Esophagus squamous epithelium (tissue), 5 donors: Measurements from ENCODE around the gene GLRA3. TPM values are rescaled to one million over a fixed set of nuclear protein-coding genes. Genes with fewer than 3 reads are reported as not detected.

Experiments used
- DNase-seq: peaks from one replicate; lab custom pipeline; 2025; lab: John Stamatoyannopoulos, UW
- H3K27ac ChIP-seq, 4 donors: fragments of 200-600 bp; sonication (generic); one replicate each; pipeline ENCODE4 v1.5.1; 2016 to 2019; ENCODE audit warnings: mild to moderate bottlenecking in 1 of 4
- H3K27me3 ChIP-seq, 4 donors: fragments of 200-600 bp; sonication (generic); 1 replicate in 3 of 4; 2 replicates in 1 of 4; pipeline versions ENCODE4 v1.5.1 to v1.6.0; 2017 to 2021; ENCODE audit warnings: antibody characterized with exemption in 1 of 4
- H3K36me3 ChIP-seq, 3 donors: fragments of 200-600 bp; sonication (generic); one replicate each; pipeline ENCODE4 v1.5.1; 2016 to 2019
- H3K4me1 ChIP-seq, 3 donors: fragments of 200-600 bp; sonication (generic); one replicate each; pipeline ENCODE4 v1.5.1; 2017 to 2019
- H3K4me3 ChIP-seq, 4 donors: fragments of 200-600 bp; sonication (generic); 1 replicate in 3 of 4; 2 replicates in 1 of 4; pipeline ENCODE4 v1.5.1; 2016 to 2019; ENCODE audit warnings: mild to moderate bottlenecking in 2 of 4, moderate library complexity in 1 of 4
- H3K9me3 ChIP-seq, 3 donors: fragments of 200-600 bp; sonication (generic); one replicate each; pipeline ENCODE4 v1.5.1; 2016 to 2019
- POLR2A ChIP-seq, 4 donors: fragments of 450-650 bp; IDR thresholded peaks; one replicate each; pipeline ENCODE4 v1.6.1; 2017; ENCODE audit warnings: antibody characterized with exemption in 4 of 4, mild to moderate bottlenecking in 4 of 4, moderate library complexity in 3 of 4
- WGBS, 2 donors: methylation state at CpG; one replicate each; pipeline ENCODE4 v1.1.5; 2018; 5-methylcytosine and 5-hydroxymethylcytosine counted together
- intact Hi-C: fragments of 100-400 bp; cut with DNase I; formaldehyde crosslinking; loops from one replicate; pipeline ENCODE4 v1.15.0; 2022
- total RNA-seq, 4 donors: library from RNA; depleted of rRNA; stranded (reverse); fragments of >200 nt; gene quantifications; one replicate each; pipeline ENCODE4 v1.1.0, GENCODE V29; 2016
- TF ChIP-seq, protein P1 (sequence below), 6 experiments: fragments of 450-650 bp in 4 of 6; fragments of 200-600 bp in 2 of 6; sonication (generic) in 2 of 6; IDR thresholded peaks; one replicate each; pipeline ENCODE4 v1.5.1; 2016 to 2019; ENCODE audit warnings: antibody characterized with exemption in 6 of 6, mild to moderate bottlenecking in 4 of 6, moderate library complexity in 4 of 6
- donor health status: DM: yes; HTN: yes; CAD: no.

The GLRA3 gene
- total RNA-seq, 4 donors from 2014 or later, result not detected

DNA sequence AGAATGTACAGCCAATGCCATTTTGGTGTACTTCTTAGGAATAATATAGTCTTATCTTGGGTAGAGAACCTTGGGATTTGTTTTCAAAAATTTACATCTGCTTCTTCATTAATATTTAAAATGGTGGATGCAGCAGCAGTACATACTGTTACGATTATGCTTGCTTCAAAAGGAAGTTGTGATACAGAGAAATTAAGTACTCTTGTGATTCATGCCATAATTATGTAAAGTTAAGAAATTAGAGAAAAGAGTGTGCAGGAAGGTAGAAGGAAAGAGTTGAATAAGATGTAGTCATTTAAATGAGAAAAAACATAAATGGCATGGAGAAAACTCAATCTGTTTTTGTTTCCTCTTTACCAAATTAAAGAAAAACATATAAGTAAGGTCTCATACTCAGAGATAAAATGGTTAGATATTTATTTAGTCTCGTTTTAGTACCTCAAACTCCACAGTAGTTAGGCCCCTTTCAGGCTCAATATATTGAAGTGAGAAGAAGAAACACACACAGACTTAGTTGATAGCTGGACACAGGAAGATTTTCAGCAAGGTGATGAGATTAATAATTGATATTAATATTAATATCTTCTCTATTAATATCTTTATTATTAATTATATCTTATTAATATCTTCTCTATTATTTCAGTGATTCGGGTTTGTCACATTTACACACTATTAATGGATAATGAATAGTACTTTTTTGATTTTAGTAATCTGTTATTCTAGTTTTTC lies 236.6 kb downstream of the GLRA3 start:
- H3K27ac ChIP-seq, result no peak overlapping the region
- intact Hi-C loops, result no loop called here
- H3K27me3 ChIP-seq, result no peaks in the 10 kb centered on the region
- H3K4me1 ChIP-seq, result no peaks in the 10 kb centered on the region
- TF ChIP-seq, protein P1, sequence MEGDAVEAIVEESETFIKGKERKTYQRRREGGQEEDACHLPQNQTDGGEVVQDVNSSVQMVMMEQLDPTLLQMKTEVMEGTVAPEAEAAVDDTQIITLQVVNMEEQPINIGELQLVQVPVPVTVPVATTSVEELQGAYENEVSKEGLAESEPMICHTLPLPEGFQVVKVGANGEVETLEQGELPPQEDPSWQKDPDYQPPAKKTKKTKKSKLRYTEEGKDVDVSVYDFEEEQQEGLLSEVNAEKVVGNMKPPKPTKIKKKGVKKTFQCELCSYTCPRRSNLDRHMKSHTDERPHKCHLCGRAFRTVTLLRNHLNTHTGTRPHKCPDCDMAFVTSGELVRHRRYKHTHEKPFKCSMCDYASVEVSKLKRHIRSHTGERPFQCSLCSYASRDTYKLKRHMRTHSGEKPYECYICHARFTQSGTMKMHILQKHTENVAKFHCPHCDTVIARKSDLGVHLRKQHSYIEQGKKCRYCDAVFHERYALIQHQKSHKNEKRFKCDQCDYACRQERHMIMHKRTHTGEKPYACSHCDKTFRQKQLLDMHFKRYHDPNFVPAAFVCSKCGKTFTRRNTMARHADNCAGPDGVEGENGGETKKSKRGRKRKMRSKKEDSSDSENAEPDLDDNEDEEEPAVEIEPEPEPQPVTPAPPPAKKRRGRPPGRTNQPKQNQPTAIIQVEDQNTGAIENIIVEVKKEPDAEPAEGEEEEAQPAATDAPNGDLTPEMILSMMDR (IDR thresholded peaks at IDR 0.05), result no peak
- TF ChIP-seq POLR2A (IDR thresholded peaks at IDR 0.05), result no peak
- no peak overlapping the region for H3K4me3 ChIP-seq
- H3K36me3 ChIP-seq, result no peaks in the 10 kb centered on the region
- no peaks in the 10 kb centered on the region for H3K9me3 ChIP-seq
- DNase-seq, result no peak
- 59 to 76% methylated on average over 3 of the region's 3 CpGs for WGBS, 2 donors

DNA sequence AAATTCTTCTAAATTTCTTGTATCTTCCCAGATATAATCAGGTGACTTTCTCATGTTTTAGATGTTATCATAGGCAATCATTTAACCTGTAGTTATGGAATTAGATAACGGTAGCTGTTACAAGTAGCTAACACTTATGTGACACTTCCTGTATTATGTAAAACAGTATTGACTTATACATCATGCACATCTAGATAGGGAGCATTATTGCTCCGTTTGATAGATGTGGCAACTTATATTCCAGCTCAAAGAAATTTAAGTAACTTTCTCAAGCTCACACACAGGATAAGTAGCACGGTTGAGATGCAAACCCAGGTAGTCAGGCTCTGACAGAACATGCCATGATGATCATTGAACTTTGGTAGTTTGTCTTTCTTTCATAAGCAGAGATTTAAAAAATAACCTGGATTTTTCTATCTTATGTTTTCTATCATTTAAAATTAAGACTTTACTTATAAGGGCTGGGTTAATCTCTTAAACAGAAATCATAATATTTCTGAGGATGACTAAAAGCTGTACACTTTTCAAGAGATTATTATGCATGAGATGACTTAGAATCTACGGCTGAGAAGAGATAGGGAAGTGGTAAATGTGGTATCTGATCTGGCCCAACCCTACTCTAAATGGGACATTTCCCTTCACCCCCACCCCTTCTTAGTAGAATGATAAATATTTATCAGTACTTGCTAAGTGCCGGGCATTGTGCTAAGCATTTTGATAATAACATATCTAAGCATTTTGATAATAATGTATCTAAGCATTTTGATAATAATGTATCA lies 237.6 kb downstream of the GLRA3 start:
- no peak overlapping the region for H3K27ac ChIP-seq
- H3K4me1 ChIP-seq, result no peaks in the 10 kb centered on the region
- intact Hi-C loops, result no loop called here
- no peak for DNase-seq
- TF ChIP-seq, protein P1 (IDR thresholded peaks at IDR 0.05), result no peak
- no peaks in the 10 kb centered on the region for H3K9me3 ChIP-seq
- H3K27me3 ChIP-seq, result no peaks in the 10 kb centered on the region
- no peak overlapping the region for H3K4me3 ChIP-seq
- WGBS, 2 donors, result 62 to 73% methylated on average over 5 of the region's 5 CpGs
- H3K36me3 ChIP-seq, result no peaks in the 10 kb centered on the region

DNA sequence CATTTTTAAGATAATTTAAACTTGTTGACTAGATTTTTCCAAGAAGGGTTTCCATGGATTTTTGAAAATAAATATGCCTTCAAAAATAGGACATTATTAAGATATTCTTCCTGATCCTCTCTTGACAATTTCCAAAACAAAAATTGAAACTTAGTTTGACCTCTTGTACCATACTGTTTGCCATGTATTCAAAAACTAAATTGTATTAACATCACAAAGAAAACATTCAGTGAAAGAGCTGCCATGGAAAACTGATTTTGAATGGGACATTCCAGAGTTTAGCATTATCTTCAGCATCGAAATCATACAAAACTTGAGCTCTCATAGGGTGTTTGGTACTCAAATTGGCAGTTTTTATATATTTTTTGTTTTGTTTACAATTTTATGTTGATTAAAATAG lies 238.7 kb downstream of the GLRA3 start:
- intact Hi-C loops, result no loop called here
- Histone ChIP-seq H3K27ac (no peak overlapping the region), H3K4me1 (no peaks in the 10 kb centered on the region), H3K36me3 (no peaks in the 10 kb centered on the region), H3K9me3 (no peaks in the 10 kb centered on the region), H3K27me3 (no peaks in the 10 kb centered on the region), H3K4me3 (no peak overlapping the region)
- DNase-seq, result no peak
- WGBS, 2 donors, result 69 to 78% methylated on average over 1 of the region's 1 CpG
- TF ChIP-seq POLR2A (IDR thresholded peaks at IDR 0.05), result no peak
- TF ChIP-seq, protein P1 (IDR thresholded peaks at IDR 0.05), result no peak

Other genes starting within 250 kb of the GLRA3 start
- gene ADAM29, start 89.1 kb upstream of the GLRA3 start, total RNA-seq, result not detected